H54 (cell line): ENCODE data around the gene OPRD1.
"Not testable (repeated sequence)": the region's sequence is repeated elsewhere in the genome, so short reads cannot be mapped to it uniquely, and the experiment has no call there.

Source experiments
- DNase-seq: peaks from one replicate; pipeline ENCODE4 v3.0.0; 2011; ENCODE audit warnings: low spot score, mixed read lengths; ENCODE audit not compliant: insufficient read length
- FAIRE-seq: peaks from 3 replicates; lab custom pipeline; 2011; peaks lifted over from hg19 to GRCh38; lab: Jason Lieb, UNC
- POLR2A ChIP-seq: IDR thresholded peaks from 2 replicates; pipeline ENCODE4 v1.6.1; 2011; ENCODE audit warnings: low read depth, mild to moderate bottlenecking, low read length

The OPRD1 gene

GRCh38 chr1:28790377-28791035, 21.5 kb upstream of the OPRD1 start:
- FAIRE-seq (no peak), DNase-seq (no peak)
- no peak for TF ChIP-seq POLR2A

- not testable (repeated sequence) for FAIRE-seq
Measured at GRCh38 chr1:28791929-28792328, 20.0 kb upstream of the OPRD1 start.

DNA sequence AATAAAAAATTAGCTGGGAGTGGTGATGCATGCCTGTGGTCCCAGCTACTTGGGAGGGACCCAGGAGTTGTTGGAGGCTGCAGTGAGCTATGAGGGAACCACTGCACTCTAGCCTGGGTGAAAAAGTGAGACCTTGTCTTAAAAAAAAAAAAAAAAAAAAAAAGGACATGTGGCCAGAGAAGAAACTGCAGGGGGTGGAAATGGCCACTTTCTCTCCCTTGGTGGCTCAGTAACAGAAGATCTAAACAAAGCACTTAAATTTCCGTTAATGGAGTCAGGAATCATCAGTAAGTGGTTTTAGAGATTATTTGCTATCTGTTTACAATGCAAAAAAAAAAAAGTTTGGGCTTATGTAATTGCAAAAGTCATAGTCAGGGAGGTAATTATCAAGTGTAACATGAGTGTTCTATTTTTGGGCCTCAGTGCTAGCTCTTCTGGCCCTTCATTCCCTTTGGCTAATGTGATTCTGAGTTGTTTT, 19.3 kb upstream of the OPRD1 start:
- TF ChIP-seq POLR2A = no peak
- FAIRE-seq (no peak), DNase-seq (no peak)

More at GRCh38 chr1:28791929-28792328, 20.0 kb upstream of the OPRD1 start:
- DNase-seq = not testable (repeated sequence)

DNA sequence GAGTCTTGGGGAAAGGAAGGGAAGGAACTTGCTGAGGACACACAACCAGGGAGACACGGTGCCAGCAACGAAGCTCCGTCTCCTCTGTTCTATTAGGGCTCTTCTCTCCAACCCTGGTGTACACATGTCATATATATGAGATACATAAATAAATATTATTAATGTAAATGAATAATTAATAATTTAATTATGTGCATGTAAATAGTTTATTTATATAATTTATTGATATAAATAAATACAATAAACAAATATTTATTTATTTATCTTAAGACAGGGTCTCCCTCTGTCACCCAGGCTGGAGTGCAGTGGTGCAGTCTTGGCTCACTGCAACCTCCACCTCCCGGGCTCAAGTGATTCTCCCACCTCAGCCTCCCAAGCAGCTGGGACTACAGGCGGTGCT, 17.4 kb upstream of the OPRD1 start:
- not testable (repeated sequence) for FAIRE-seq, DNase-seq

- DNase-seq = no peak
- TF ChIP-seq POLR2A = no peak
- no peak for FAIRE-seq
Measured at GRCh38 chr1:28796352-28797211, 15.4 kb upstream of the OPRD1 start.

DNA sequence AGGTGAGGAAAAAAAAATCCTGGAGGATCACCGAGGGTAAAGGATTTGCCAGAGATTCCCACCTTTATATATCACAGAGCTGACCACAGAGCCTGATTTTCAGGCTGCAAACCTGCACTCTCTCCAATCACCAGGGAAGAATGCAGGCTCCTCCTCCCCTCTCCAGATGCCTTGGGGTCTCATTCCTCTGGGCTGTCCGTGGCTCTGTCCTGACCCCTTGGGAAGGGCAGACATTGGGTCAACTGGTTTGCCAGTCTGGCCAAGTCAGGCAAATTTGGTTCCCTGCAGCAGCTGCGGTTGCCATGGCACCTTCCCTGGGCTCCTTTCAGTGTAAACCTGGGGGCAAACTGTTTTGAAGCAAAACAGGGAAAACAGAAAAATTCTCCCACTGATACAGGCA, 11.6 kb upstream of the OPRD1 start:
- DNase-seq (no peak), FAIRE-seq (no peak)
- TF ChIP-seq POLR2A = no peak

GRCh38 chr1:28801461-28801860, 10.5 kb upstream of the OPRD1 start:
- no peak for DNase-seq
- no peak for FAIRE-seq
- no peak for TF ChIP-seq POLR2A

DNA sequence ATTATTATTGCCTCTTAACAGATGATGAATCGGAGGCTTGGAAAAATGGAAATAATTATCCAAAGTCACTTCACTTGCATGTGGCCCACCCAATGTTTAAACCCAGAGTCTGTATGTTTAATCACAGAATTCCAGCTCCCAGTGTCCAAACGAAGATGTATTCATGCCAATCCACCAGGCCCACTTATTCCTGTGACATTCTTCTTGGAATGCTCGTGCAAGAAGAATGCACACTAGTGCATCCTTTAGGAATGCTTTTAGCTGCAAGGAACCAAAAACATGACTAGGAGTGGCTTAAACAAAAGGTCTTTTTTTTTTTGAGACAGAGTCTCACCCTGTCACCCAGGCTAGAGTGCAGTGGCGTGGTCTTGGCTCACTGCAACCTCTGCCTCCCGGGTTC, 8.9 kb upstream of the OPRD1 start:
- FAIRE-seq (no peak), DNase-seq (no peak)
- no peak for TF ChIP-seq POLR2A

- DNase-seq (no peak), FAIRE-seq (no peak)
- TF ChIP-seq POLR2A = no peak
Measured at GRCh38 chr1:28803662-28804061, 8.3 kb upstream of the OPRD1 start.

GRCh38 chr1:28804071-28804470, 7.9 kb upstream of the OPRD1 start:
- TF ChIP-seq POLR2A = no peak
- no peak for FAIRE-seq
- DNase-seq = no peak

GRCh38 chr1:28807046-28807445, 4.9 kb upstream of the OPRD1 start:
- DNase-seq (no peak), FAIRE-seq (no peak)
- TF ChIP-seq POLR2A = no peak

DNA sequence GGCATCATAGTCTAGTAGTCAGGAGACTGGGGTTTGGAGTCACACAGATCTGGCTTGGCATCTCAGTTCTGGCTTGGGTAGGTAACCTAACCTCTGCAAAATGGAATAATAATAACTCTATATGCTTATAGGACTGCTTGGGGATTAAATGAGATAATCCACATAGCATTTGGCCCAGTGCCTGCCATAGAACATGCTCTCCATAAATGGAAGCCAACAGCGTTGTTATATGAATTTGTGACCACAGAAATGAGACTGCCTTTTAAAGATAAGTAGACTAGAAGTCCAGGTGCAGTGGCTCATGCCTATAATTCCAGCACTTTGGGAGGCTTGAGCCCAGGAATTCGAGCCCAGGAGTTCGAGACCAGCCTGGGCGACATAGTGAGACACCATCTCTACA, 4.0 kb upstream of the OPRD1 start:
- DNase-seq (no peak), FAIRE-seq (no peak)
- no peak for TF ChIP-seq POLR2A

DNA sequence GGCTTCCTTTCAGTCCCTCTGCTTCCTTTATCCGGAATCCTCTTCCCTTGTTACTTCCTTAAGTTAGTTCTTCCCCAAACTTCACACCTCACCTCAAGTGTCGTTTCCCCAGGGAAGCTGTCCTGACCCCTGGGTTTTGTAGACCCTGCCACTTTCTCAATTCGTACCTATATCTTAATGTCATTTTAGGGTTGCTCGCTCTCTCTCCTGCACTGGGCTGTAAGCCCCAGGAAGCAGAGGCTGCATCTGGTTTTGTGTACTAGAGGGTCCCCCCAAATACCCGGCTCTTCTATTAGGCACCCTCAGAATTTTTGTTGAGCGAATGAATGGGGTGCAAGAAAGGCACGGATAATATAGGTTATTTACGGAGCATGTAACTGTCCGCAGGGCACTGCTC, 603 bp upstream of the OPRD1 start:
- FAIRE-seq (no peak), DNase-seq (no peak)
- no peak for TF ChIP-seq POLR2A

DNA sequence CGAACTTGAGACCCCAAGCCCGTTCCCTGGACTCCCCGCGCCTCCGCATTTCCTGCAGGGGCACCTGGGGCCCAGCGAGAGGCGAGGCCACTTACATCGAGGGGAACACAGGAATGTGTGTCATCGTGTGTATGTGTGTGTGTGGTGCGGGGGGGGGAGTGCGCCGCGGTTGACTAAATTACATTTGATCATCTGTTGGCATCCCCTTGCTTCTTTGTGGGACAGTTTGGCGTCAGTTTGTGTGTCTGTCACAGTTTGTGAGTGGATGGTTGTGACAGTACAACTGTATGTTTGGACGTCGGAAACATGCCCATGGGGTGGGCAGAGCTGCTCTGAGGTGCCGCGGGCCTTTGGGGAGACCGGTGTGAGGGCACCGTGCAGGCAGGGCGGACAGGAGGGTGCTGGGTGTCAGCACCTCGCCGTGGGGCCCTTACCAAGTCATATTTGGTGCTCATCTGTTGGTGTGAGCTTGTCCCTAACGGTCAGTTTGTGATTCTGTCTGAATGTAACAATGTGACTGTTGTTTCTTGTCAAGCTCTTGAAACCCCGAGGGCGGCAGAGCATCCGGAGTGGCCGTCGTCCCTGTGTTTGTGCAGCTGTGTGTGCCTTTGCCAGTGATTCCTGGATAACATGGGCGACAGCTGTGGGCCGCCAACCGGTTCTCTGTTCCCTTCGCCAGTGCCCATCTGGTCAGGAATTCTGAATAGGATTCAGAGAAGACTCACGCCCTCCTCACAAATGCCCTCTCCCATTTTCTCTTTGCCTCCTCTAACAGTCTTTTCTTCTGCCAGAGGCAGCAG, 899 bp downstream of the OPRD1 start:
- no peak for FAIRE-seq
- TF ChIP-seq POLR2A = no peak

More for the DNA sequence above, 899 bp downstream of the OPRD1 start:
- no peak for DNase-seq
